HCT116 (cell line): ENCODE results near the gene ATP13A3. TPM values are rescaled to one million over a fixed set of nuclear protein-coding genes. Genes with fewer than 3 reads are reported as not detected.

Source experiments
- ATAC-seq: fragments of 200-7000 bp; cut with Tn5 transposase; 2 replicates; pipeline ENCODE4 v1.9.1; 2020; ENCODE audit warnings: mild to moderate bottlenecking, moderate library complexity
- BruUV-seq: library from RNA; stranded (reverse); fragments of 400-500 nt; replicated peaks from 2 replicates; lab custom pipeline; 2021; lab: Mats Ljungman, UMichigan
- CTCF ChIA-PET: fragments of 300-600 bp; sonication (Branson Sonifier 250); formaldehyde crosslinking; loops from one replicate; lab custom pipeline; 2021; ENCODE audit warnings: antibody characterized with exemption; lab: Charles Lee
- POLR2A ChIA-PET: fragments of 300-600, 350-600 bp; sonication (Branson Sonifier 250); formaldehyde crosslinking; loops from one replicate; lab custom pipeline; 2021; ENCODE audit warnings: antibody characterized with exemption; lab: Charles Lee
- RAD21 ChIA-PET, 2 experiments: fragments of 300-600 bp; sonication (Branson Sonifier 250); formaldehyde crosslinking; loops; one replicate each; lab custom pipeline; 2023; ENCODE audit warnings: low total read pairs in 2 of 2; ENCODE audit not compliant: uncharacterized antibody in 2 of 2, unreplicated experiment in 2 of 2, low non-redundant PET in 1 of 2; lab: Charles Lee
- DNase-seq: peaks from one replicate; pipeline ENCODE4 v3.0.0-alpha.2; 2010; ENCODE audit warnings: low read depth, low spot score
- H2AFZ ChIP-seq: fragments of 200-600 bp; shearing (Covaris generic), sonication (generic); 2 replicates; pipeline ENCODE4 v1.6.1; 2017; ENCODE audit warnings: low read depth, mixed run types, mixed read lengths, antibody characterized with exemption, low read length; ENCODE audit not compliant: poor library complexity, severe bottlenecking
- H3K27ac ChIP-seq: 2 replicates; pipeline ENCODE4 v1.5.1; 2012; ENCODE audit warnings: low read depth, low read length
- H3K27me3 ChIP-seq: fragments of 200-600 bp; sonication (generic); 2 replicates; pipeline ENCODE4 v1.6.1; 2016; ENCODE audit warnings: mixed run types, low read length, mixed read lengths; ENCODE audit not compliant: insufficient read depth
- H3K36me3 ChIP-seq, 2 experiments: fragments of 200-500 bp in 1 of 2; fragments of 200-600 bp in 1 of 2; sonication (Bioruptor generic) in 1 of 2; sonication (generic) in 1 of 2; 2 replicates each; pipeline versions ENCODE4 v1.5.1 to v1.6.1; 2014 to 2016; ENCODE audit warnings: low read length in 2 of 2, inconsistent platforms in 1 of 2, mixed read lengths in 1 of 2, mixed run types in 1 of 2; ENCODE audit not compliant: insufficient read depth in 2 of 2, control insufficient read depth in 1 of 2
- H3K4me1 ChIP-seq, 2 experiments: fragments of 200-600 bp in 1 of 2; sonication (generic) in 1 of 2; 2 replicates each; pipeline versions ENCODE4 v1.5.1 to v1.6.1; 2012 to 2017; ENCODE audit warnings: low read length in 2 of 2, inconsistent platforms in 1 of 2, mild to moderate bottlenecking in 1 of 2, mixed read lengths in 1 of 2, mixed run types in 1 of 2, moderate library complexity in 1 of 2; ENCODE audit not compliant: insufficient read depth in 2 of 2, control insufficient read depth in 1 of 2
- H3K4me2 ChIP-seq: fragments of 200-600 bp; sonication (generic); 2 replicates; pipeline ENCODE4 v1.6.1; 2017; ENCODE audit warnings: mixed run types, low read length, mixed read lengths
- H3K4me3 ChIP-seq, 2 experiments: fragments of 200-600 bp in 1 of 2; sonication (generic) in 1 of 2; replicated peaks in 1 of 2; 2 replicates each; pipeline ENCODE4 v1.5.1; 2011 to 2016; ENCODE audit warnings: low read length in 2 of 2, control low read depth in 1 of 2, low read depth in 1 of 2, mild to moderate bottlenecking in 1 of 2, mixed read lengths in 1 of 2, mixed run types in 1 of 2
- H3K79me2 ChIP-seq: fragments of 200-600 bp; sonication (generic); 2 replicates; pipeline ENCODE4 v1.6.1; 2017; ENCODE audit warnings: mild to moderate bottlenecking, mixed run types, low read length, moderate library complexity, mixed read lengths; ENCODE audit not compliant: insufficient read depth
- H3K9ac ChIP-seq: fragments of 200-600 bp; sonication (generic); 2 replicates; pipeline ENCODE4 v1.6.1; 2016; ENCODE audit warnings: low read length, mixed read lengths
- H3K9me2 ChIP-seq: fragments of 200-600 bp; sonication (generic), shearing (Covaris generic); 2 replicates; pipeline ENCODE4 v1.6.1; 2017; ENCODE audit warnings: mixed run types, mild to moderate bottlenecking, moderate library complexity; ENCODE audit not compliant: insufficient read depth
- H3K9me3 ChIP-seq, 2 experiments: fragments of 200-500 bp in 1 of 2; fragments of 200-600 bp in 1 of 2; sonication (Bioruptor generic) in 1 of 2; sonication (generic) in 1 of 2; 2 replicates each; pipeline ENCODE4 v1.6.1; 2014 to 2017; ENCODE audit warnings: low read length in 2 of 2, mixed read lengths in 2 of 2, inconsistent platforms in 1 of 2, low read depth in 1 of 2, mild to moderate bottlenecking in 1 of 2, mixed run types in 1 of 2, moderate library complexity in 1 of 2; ENCODE audit not compliant: control insufficient read depth in 1 of 2, insufficient read depth in 1 of 2
- H4K20me1 ChIP-seq: fragments of 200-600 bp; sonication (generic), shearing (Covaris generic); 2 replicates; pipeline ENCODE4 v1.6.1; 2017; ENCODE audit warnings: mixed run types, mild to moderate bottlenecking, moderate library complexity; ENCODE audit not compliant: insufficient read depth
- CBX3 ChIP-seq: IDR thresholded peaks from 2 replicates; pipeline ENCODE4 v1.6.1; 2012; ENCODE audit warnings: low read depth
- CEBPB ChIP-seq: IDR thresholded peaks from 2 replicates; pipeline ENCODE4 v1.6.1; 2012; ENCODE audit warnings: low read depth
- CTCF ChIP-seq, 3 experiments: fragments of 200-600 bp in 1 of 3; sonication (generic) in 1 of 3; IDR thresholded peaks in 2 of 3; conservative IDR thresholded peaks in 1 of 3; 2 replicates each; pipeline ENCODE4 v1.5.1; 2012 to 2017; ENCODE audit warnings: low read depth in 2 of 3, low read length in 2 of 3, antibody characterized with exemption in 1 of 3, borderline replicate concordance in 1 of 3, control low read depth in 1 of 3, mild to moderate bottlenecking in 1 of 3, mixed read lengths in 1 of 3, mixed run types in 1 of 3, moderate library complexity in 1 of 3; ENCODE audit not compliant: insufficient read depth in 1 of 3
- EGR1 ChIP-seq: IDR thresholded peaks from 2 replicates; pipeline ENCODE4 v1.6.1; 2012; ENCODE audit warnings: low read depth
- ELF1 ChIP-seq: IDR thresholded peaks from 2 replicates; pipeline ENCODE4 v1.6.1; 2012; ENCODE audit warnings: low read depth, borderline replicate concordance
- EZH2 ChIP-seq: fragments of 200-600 bp; sonication (generic); IDR thresholded peaks from 2 replicates; pipeline ENCODE4 v1.6.1; 2017; ENCODE audit warnings: antibody characterized with exemption, mixed run types
- EZH2phosphoT487 ChIP-seq: fragments of 200-600 bp; IDR thresholded peaks from 2 replicates; pipeline ENCODE4 v1.6.1; 2018; ENCODE audit warnings: antibody characterized with exemption, borderline replicate concordance
- FOSL1 ChIP-seq: IDR thresholded peaks from 2 replicates; pipeline ENCODE4 v1.6.1; 2012; ENCODE audit warnings: low read depth
- JUND ChIP-seq: IDR thresholded peaks from 2 replicates; pipeline ENCODE4 v1.6.1; 2012
- MAX ChIP-seq: IDR thresholded peaks from 2 replicates; pipeline ENCODE4 v1.6.1; 2012
- POLR2A ChIP-seq: IDR thresholded peaks from 2 replicates; pipeline ENCODE4 v1.7.0; 2011; ENCODE audit warnings: borderline replicate concordance; ENCODE audit not compliant: insufficient read depth, insufficient read length; ENCODE audit errors: extremely low read depth
- POLR2AphosphoS5 ChIP-seq: IDR thresholded peaks from 2 replicates; pipeline ENCODE4 v1.6.1; 2011; ENCODE audit warnings: mild to moderate bottlenecking, low read depth, low read length, moderate library complexity
- SRF ChIP-seq: IDR thresholded peaks from 2 replicates; pipeline ENCODE4 v1.6.1; 2012; ENCODE audit warnings: low read depth
- TCF7L2 ChIP-seq: IDR thresholded peaks from 2 replicates; pipeline ENCODE4 v1.7.0; 2011; ENCODE audit warnings: borderline replicate concordance, inconsistent platforms; ENCODE audit not compliant: insufficient read depth, insufficient read length; ENCODE audit errors: extremely low read depth
- YY1 ChIP-seq: IDR thresholded peaks from 2 replicates; pipeline ENCODE4 v1.6.1; 2011; ENCODE audit warnings: low read length, low read depth, moderate library complexity, mild to moderate bottlenecking; ENCODE audit not compliant: insufficient replicate concordance; ENCODE audit errors: extremely low read depth
- ZFX ChIP-seq: fragments of 450-650 bp; IDR thresholded peaks from 2 replicates; pipeline ENCODE4 v1.6.1; 2017
- ZNF274 ChIP-seq: fragments of 200-500 bp; sonication (Bioruptor generic); IDR thresholded peaks from 2 replicates; pipeline ENCODE4 v1.6.1; 2014; ENCODE audit warnings: mild to moderate bottlenecking, low read depth, low read length, inconsistent platforms
- intact Hi-C: fragments of 100-400 bp; cut with micrococcal nuclease; formaldehyde crosslinking; loops from 2 replicates; pipeline ENCODE4 v1.10.0; 2022
- total RNA-seq: library from RNA; stranded (reverse); gene quantifications from one replicate; pipeline ENCODE4 v1.2.1, GENCODE V29; 2021; ENCODE audit not compliant: unreplicated experiment
- TF ChIP-seq, protein P1 (sequence below): IDR thresholded peaks from 2 replicates; pipeline ENCODE4 v1.6.1; 2011; ENCODE audit warnings: mild to moderate bottlenecking, low read length, moderate library complexity; ENCODE audit not compliant: insufficient replicate concordance; ENCODE audit errors: extremely low read depth

The ATP13A3 gene
- total RNA-seq, 1 experiment from 2014 or later: 139 TPM

GRCh38 chr3:194504146-194504545, 17.3 kb upstream of the ATP13A3 start (continued):
- TF ChIP-seq, protein P1, sequence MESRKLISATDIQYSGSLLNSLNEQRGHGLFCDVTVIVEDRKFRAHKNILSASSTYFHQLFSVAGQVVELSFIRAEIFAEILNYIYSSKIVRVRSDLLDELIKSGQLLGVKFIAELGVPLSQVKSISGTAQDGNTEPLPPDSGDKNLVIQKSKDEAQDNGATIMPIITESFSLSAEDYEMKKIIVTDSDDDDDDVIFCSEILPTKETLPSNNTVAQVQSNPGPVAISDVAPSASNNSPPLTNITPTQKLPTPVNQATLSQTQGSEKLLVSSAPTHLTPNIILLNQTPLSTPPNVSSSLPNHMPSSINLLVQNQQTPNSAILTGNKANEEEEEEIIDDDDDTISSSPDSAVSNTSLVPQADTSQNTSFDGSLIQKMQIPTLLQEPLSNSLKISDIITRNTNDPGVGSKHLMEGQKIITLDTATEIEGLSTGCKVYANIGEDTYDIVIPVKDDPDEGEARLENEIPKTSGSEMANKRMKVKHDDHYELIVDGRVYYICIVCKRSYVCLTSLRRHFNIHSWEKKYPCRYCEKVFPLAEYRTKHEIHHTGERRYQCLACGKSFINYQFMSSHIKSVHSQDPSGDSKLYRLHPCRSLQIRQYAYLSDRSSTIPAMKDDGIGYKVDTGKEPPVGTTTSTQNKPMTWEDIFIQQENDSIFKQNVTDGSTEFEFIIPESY: no peak
- no peak for TF ChIP-seq CEBPB
- TF ChIP-seq EGR1: no peak
- TF ChIP-seq JUND: no peak
- no peak for TF ChIP-seq POLR2A
- TF ChIP-seq POLR2AphosphoS5: no peak
- TF ChIP-seq EZH2: no peak
- no peak for TF ChIP-seq MAX
- no peak for TF ChIP-seq SRF
- TF ChIP-seq YY1: no peak
- no peak for TF ChIP-seq TCF7L2
- TF ChIP-seq ELF1: no peak

- POLR2A ChIA-PET: no interaction called here
Observed at GRCh38 chr3:194503081-194503531, 16.3 kb upstream of the ATP13A3 start.

More at GRCh38 chr3:194503081-194503531, 16.3 kb upstream of the ATP13A3 start:
- H4K20me1 ChIP-seq: no peaks in the 10 kb centered on the region
- H3K4me1 ChIP-seq: peaks cover 0 to 12% of the 10 kb centered on the region in 2 experiments; a peak in 2 of 4 replicates
- DNase-seq: no peak
- H3K27me3 ChIP-seq: no peaks in the 10 kb centered on the region
- no peaks in the 10 kb centered on the region for H3K9me3 ChIP-seq
- no peak overlapping the region for H3K9ac ChIP-seq
- CTCF ChIA-PET: no interaction called here
- H3K79me2 ChIP-seq: no peaks in the 10 kb centered on the region
- no peak for TF ChIP-seq EZH2phosphoT487
- TF ChIP-seq CTCF (IDR thresholded peaks at IDR 0.05 in 2 of 3, conservative IDR thresholded peaks at IDR 0.05 in 1 of 3; ENCODE audit: borderline replicate concordance in 1 of 3, insufficient read depth in 1 of 3, low read depth in 2 of 3, low read length in 2 of 3): no peak
- TF ChIP-seq FOSL1: no peak
- TF ChIP-seq TCF7L2: no peak
- no peak for TF ChIP-seq ELF1
- no peak for TF ChIP-seq CBX3
- TF ChIP-seq CEBPB: no peak
- TF ChIP-seq POLR2AphosphoS5: no peak
- TF ChIP-seq MAX: no peak
- no peak for TF ChIP-seq SRF
- no peak for TF ChIP-seq EGR1
- TF ChIP-seq JUND: no peak
- TF ChIP-seq ZNF274: no peak
- no peak for TF ChIP-seq ZFX
- TF ChIP-seq POLR2A: no peak
- BruUV-seq: no TSS peak
- intact Hi-C loops: no loop called here
- RAD21 ChIA-PET: no interaction called here
- H3K27ac ChIP-seq: no peak overlapping the region
- H3K4me2 ChIP-seq: no peak overlapping the region
- H3K36me3 ChIP-seq: no peaks in the 10 kb centered on the region
- no peaks in the 10 kb centered on the region for H3K9me2 ChIP-seq
- no peak for ATAC-seq
- H2AFZ ChIP-seq: no peak overlapping the region
- H3K4me3 ChIP-seq: no peak overlapping the region
